ENCODE measurements around the gene IL11. TPM values are rescaled to one million over a fixed set of nuclear protein-coding genes. Genes with fewer than 3 reads are reported as not detected.
"Not testable (repeated sequence)": the region's sequence is repeated elsewhere in the genome, so short reads cannot be mapped to it uniquely, and the experiment has no call there.

The IL11 gene
- total RNA-seq, 2 donors from 2014 or later, result 0.92 TPM; not detected in 1

DNA sequence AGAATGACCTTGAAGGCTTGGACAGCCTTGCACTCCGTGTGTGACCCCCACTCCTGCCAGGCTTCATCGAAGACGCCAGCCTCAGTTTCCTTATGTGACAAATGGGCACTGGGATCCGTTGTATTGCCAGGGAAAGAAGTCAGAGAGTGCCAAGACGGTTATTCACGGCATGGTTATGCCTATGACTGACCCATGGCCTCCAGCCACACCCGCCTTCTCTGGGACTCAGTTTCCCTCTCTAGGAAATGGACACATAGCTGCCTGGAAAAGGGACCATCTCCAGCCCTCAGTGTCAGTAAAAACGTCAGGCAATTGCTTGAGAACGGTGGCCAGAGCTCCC, 38.2 kb upstream of the IL11 start:
- Histone ChIP-seq H3K9me3 (no peaks in the 10 kb centered on the region), H3K27ac (peak overlapping the region; percentile 84 to 99), H3K27me3 (replicated peaks; ENCODE audit: insufficient read depth) (no peaks in the 10 kb centered on the region), H3K4me1 (ENCODE audit: control insufficient read depth in 1 of 2, low read depth in 2 of 2) (peaks cover 18 to 23% of the 10 kb centered on the region in 2 donors), H3K36me3 (no peaks in the 10 kb centered on the region), H3K4me3 (peak overlapping the region; percentile 87)
- TF ChIP-seq, protein P1, sequence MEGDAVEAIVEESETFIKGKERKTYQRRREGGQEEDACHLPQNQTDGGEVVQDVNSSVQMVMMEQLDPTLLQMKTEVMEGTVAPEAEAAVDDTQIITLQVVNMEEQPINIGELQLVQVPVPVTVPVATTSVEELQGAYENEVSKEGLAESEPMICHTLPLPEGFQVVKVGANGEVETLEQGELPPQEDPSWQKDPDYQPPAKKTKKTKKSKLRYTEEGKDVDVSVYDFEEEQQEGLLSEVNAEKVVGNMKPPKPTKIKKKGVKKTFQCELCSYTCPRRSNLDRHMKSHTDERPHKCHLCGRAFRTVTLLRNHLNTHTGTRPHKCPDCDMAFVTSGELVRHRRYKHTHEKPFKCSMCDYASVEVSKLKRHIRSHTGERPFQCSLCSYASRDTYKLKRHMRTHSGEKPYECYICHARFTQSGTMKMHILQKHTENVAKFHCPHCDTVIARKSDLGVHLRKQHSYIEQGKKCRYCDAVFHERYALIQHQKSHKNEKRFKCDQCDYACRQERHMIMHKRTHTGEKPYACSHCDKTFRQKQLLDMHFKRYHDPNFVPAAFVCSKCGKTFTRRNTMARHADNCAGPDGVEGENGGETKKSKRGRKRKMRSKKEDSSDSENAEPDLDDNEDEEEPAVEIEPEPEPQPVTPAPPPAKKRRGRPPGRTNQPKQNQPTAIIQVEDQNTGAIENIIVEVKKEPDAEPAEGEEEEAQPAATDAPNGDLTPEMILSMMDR (IDR thresholded peaks at IDR 0.05), result no peak
- no peak for DNase-seq (ENCODE audit: low spot score)
- no peak for ATAC-seq (ENCODE audit: insufficient number of reproducible peaks, low FRiP score, low read depth)

DNA sequence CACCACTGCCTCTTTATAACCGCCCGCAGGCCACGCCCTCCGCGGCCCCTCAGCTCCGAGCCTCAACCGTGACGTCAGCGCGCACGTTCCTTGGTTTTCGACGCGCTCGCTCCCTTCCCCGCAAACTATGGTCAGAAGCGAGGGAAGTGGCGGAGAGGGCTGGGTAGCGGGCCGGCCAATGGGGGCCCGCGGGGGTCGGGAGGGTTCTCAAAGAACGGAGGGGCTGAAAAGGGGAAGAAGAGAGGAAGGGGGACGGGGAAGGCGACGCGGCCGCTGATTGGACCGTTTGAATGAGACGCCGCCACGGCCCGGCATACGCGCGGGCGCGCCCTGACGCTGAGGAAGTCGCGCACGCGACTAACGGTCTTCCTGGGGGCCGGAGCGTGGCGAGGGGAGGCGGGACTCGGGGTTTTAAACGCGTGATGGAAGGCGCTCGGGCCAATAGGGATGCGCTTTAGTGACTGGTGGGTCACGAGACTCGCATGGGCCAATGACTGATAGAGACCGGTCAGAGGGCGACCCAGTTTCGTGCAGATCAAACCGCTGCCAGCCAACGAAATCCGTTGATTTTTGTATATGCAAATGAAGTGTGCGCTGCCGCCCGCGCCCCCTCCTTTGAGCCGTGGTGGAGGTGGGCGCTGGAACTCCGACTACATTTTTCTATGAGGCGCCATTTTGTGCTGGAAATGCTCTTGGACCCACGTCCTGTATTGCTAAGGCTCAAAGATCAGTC, 37.7 kb upstream of the IL11 start:
- ATAC-seq (ENCODE audit: insufficient number of reproducible peaks, low FRiP score, low read depth) (peak; percentile 96), DNase-seq (ENCODE audit: low spot score) (peak; percentile 97)
- TF ChIP-seq, protein P1 (IDR thresholded peaks at IDR 0.05), result no peak
- H3K4me3 ChIP-seq, result peak overlapping the region; percentile 87
- H3K27ac ChIP-seq, result peak overlapping the region; percentile 99
- H3K4me1 ChIP-seq (ENCODE audit: control insufficient read depth in 1 of 2, low read depth in 2 of 2), result peaks cover 18 to 23% of the 10 kb centered on the region in 2 donors
- H3K27me3 ChIP-seq (replicated peaks; ENCODE audit: insufficient read depth), result no peaks in the 10 kb centered on the region
- no peaks in the 10 kb centered on the region for H3K9me3 ChIP-seq
- H3K36me3 ChIP-seq, result peaks cover 5% of the 10 kb centered on the region

DNA sequence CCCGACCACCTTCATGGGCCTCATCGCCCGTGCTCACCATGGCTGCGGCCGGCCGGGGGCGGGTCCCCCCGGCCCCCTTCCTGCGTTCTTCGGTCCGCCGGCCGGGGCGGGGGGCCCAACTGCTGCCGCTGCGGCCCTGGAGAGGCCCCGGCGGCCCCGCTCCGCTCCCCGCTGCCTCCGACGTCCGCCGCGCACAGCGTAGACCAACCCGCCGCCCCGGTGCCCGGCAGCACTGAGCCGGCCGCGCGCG, 37.2 kb upstream of the IL11 start, which contains the start of gene UBE2S:
UBE2S (minus strand) TSS at position 239 of the 250 bp plus-strand sequence; CDS start at position 40, 199 bp downstream.
- DNase-seq (ENCODE audit: low spot score); H3K27me3 ChIP-seq (replicated peaks; ENCODE audit: insufficient read depth); H3K36me3 ChIP-seq: not testable (repeated sequence)

DNA sequence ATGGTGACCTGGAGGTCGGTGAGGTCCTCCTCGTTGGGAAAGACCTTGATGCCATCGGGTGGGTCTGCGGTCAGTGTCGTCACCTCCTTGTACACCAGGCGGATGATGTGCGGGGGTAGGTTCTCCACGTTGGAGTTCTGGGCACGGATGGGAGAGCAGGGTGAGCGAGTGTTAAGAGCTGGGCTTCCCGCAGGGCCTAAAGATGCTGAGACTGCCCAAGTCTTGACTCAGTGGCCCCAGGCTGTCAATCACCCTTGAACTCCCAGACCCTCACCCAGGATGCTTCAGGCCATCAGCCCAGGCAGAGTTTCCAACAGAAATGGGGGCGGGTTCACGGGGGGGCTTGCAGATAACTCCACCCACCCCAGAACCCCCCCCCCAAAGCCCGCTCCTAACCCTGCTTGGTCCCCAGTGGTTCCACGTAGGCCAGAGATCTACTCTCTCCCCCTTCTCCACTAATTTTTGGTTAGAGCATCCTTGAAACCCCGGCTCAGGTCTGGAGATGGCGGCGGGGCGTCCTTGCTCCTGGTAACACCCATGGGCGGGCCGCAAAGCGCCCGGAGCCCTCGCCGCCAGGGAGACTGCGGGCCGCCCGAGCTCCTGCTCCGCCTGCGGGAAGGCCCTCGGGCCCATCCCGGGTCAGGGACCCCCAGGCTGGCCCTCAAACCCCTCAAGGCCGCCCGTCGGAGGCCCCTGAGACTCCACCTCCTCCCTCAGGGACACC, 36.7 kb upstream of the IL11 start:
- Histone ChIP-seq H3K27me3 (replicated peaks; ENCODE audit: insufficient read depth) (no peaks in the 10 kb centered on the region), H3K4me3 (peak overlapping the region; percentile 87), H3K36me3 (peaks cover 15% of the 10 kb centered on the region), H3K4me1 (ENCODE audit: control insufficient read depth in 1 of 2, low read depth in 2 of 2) (peaks cover 18 to 23% of the 10 kb centered on the region in 2 donors), H3K27ac (peak overlapping the region; percentile 99), H3K9me3 (no peaks in the 10 kb centered on the region)
- DNase-seq (ENCODE audit: low spot score), result no peak
- TF ChIP-seq, protein P1 (IDR thresholded peaks at IDR 0.05), result no peak
- no peak for ATAC-seq (ENCODE audit: insufficient number of reproducible peaks, low FRiP score, low read depth)

More for the DNA sequence above, 37.2 kb upstream of the IL11 start, which contains the start of gene UBE2S:
- Histone ChIP-seq H3K27ac (peak within 1 kb of the TSS; percentile 99), H3K4me1 (ENCODE audit: control insufficient read depth in 1 of 2, low read depth in 2 of 2) (peaks cover 18 to 23% of the 10 kb centered on the region in 2 donors), H3K4me3 (peak within 1 kb of the TSS; percentile 87)
- not testable (repeated sequence) for H3K9me3 ChIP-seq; ATAC-seq (ENCODE audit: insufficient number of reproducible peaks, low FRiP score, low read depth)

DNA sequence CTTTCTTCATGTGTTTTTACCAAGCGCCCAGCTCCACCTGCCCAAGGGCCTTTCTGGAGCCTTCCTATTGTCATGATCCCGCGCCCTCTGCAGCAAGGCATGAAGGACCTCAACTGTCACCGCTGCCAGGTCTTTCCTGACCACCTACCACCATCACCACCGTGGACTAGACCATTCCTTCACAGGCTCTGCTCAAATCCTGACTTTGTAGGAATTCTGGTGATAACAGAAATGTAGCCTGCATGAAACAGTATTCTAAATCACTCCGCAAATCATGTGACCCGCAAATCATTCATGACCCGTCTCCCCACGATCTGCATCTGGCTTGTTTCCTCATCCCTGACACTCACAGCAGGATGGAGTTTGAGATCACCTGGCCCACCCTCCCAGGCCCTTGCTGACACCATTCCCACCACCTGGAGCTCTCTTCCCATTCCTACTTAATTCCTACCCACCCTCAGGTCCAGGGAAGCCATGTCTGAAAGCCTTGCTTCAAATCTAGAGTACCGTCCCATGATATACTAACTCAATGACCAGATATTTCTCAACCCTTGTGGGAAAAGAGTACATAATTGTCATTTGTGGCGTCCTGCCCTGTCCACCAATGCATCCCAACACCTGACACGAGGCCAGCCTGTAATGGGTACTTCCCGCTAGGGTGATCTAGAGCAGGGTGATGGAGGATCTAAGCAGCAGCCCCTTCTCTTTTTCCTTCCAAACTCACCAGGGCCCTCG, 36.0 kb upstream of the IL11 start:
- Histone ChIP-seq H3K4me3 (peak overlapping the region; percentile 87), H3K4me1 (ENCODE audit: control insufficient read depth in 1 of 2, low read depth in 2 of 2) (peaks cover 18 to 23% of the 10 kb centered on the region in 2 donors), H3K9me3 (no peaks in the 10 kb centered on the region), H3K27ac (no peak overlapping the region), H3K27me3 (replicated peaks; ENCODE audit: insufficient read depth) (no peaks in the 10 kb centered on the region), H3K36me3 (peaks cover 17% of the 10 kb centered on the region)
- TF ChIP-seq, protein P1 (IDR thresholded peaks at IDR 0.05), result no peak
- DNase-seq (ENCODE audit: low spot score), result no peak
- no peak for ATAC-seq (ENCODE audit: insufficient number of reproducible peaks, low FRiP score, low read depth)

All from thoracic aorta (tissue), 2 donors.